GM12874 (cell line): ENCODE measurements around the gene FRMPD1.

ENCODE experiments used
- CTCF ChIP-seq: IDR thresholded peaks from 2 replicates; pipeline ENCODE4 v1.5.1; 2011; ENCODE audit warnings: low read depth, mild to moderate bottlenecking, control low read depth, low read length, moderate library complexity; ENCODE audit not compliant: insufficient read depth

The FRMPD1 gene

GRCh38 chr9:37650873-37651768, at the start of gene FRMPD1:
Gene FRMPD1, plus strand, starts transcription at chr9:37650954. Its CDS starts 41,688 bp downstream, at chr9:37692642.
- 0 out of 2 replicates have a peak, but pooled peaks have one; percentile 4 for TF ChIP-seq CTCF

- TF ChIP-seq CTCF = no peak
Observed at GRCh38 chr9:37602817-37603216, 47.9 kb upstream of the FRMPD1 start.

- TF ChIP-seq CTCF = no peak
Observed at GRCh38 chr9:37604296-37604695, 46.5 kb upstream of the FRMPD1 start.

- TF ChIP-seq CTCF = no peak
Observed at GRCh38 chr9:37608250-37608649, 42.5 kb upstream of the FRMPD1 start.

- no peak for TF ChIP-seq CTCF
Observed at GRCh38 chr9:37609735-37610397, 40.9 kb upstream of the FRMPD1 start.

- TF ChIP-seq CTCF = no peak
Observed at GRCh38 chr9:37611014-37611413, 39.7 kb upstream of the FRMPD1 start.

GRCh38 chr9:37611961-37612360, 38.8 kb upstream of the FRMPD1 start:
- no peak for TF ChIP-seq CTCF
